ENCODE results near the gene TNFRSF19. TPM values are rescaled to one million over a fixed set of nuclear protein-coding genes. Genes with fewer than 3 reads are reported as not detected.

TNFRSF19 gene
- total and polyA plus RNA-seq, 2 of the 13 experiments (the other 11 are each of a cell fraction or from before 2014, with no cell fraction given) = 75.3 to 77.7 TPM

DNA sequence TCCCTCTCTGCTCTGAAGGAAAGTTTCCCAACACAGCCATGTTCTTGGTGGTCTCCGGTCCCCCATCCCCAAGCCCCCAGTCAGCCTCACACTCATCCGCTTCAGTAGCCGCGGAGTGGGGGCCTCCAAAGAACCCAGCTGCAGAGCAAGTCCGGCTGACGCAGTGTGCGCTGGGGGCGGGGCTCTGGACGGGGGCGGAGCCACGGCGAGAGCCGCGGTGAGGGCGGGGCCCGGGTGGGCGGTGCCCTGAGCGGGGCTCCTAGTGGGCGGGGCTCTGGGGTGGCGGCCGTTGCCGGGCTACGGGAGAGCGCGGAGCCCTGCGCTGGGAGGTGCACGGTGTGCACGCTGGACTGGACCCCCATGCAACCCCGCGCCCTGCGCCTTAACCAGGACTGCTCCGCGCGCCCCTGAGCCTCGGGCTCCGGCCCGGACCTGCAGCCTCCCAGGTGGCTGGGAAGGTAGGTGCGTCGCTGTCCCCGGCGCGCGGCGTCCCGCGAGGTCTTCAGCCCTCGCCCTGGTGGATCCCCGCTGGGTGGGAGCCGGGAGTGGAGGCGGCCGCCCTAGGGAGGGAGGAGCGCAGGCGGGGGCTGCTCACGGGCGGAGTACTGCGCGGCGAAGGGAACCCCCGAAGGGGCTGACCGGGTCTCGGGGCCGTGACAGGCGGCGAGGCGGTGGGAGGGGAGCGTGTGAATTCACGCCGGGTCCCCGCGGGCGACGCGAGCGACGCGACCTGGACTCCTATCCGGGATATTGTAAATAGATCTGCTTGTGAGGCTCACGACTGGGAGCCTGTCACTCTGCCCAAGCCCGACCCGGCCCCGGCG, 9.1 kb downstream of the TNFRSF19 start (continued):
- TF ChIP-seq, protein P1, sequence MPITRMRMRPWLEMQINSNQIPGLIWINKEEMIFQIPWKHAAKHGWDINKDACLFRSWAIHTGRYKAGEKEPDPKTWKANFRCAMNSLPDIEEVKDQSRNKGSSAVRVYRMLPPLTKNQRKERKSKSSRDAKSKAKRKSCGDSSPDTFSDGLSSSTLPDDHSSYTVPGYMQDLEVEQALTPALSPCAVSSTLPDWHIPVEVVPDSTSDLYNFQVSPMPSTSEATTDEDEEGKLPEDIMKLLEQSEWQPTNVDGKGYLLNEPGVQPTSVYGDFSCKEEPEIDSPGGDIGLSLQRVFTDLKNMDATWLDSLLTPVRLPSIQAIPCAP (CRISPR knock-in tag; IDR thresholded peaks at IDR 0.05; ENCODE audit: low read depth) = no peak
- TF ChIP-seq, protein P2, sequence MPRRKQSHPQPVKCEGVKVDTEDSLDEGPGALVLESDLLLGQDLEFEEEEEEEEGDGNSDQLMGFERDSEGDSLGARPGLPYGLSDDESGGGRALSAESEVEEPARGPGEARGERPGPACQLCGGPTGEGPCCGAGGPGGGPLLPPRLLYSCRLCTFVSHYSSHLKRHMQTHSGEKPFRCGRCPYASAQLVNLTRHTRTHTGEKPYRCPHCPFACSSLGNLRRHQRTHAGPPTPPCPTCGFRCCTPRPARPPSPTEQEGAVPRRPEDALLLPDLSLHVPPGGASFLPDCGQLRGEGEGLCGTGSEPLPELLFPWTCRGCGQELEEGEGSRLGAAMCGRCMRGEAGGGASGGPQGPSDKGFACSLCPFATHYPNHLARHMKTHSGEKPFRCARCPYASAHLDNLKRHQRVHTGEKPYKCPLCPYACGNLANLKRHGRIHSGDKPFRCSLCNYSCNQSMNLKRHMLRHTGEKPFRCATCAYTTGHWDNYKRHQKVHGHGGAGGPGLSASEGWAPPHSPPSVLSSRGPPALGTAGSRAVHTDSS (CRISPR knock-in tag; conservative IDR thresholded peaks at IDR 0.05) = no peak
- no peak; the same call in 1 of the 2 replicates for TF ChIP-seq RAD21 (CRISPR knock-in tag; IDR thresholded peaks at IDR 0.05)
- no peak for TF ChIP-seq ZNF567 (CRISPR knock-in tag; IDR thresholded peaks at IDR 0.05; ENCODE audit: borderline replicate concordance)
- TF ChIP-seq ARID2 (CRISPR knock-in tag; IDR thresholded peaks at IDR 0.05; ENCODE audit: borderline replicate concordance) = peak; percentile 65; the same call in 1 of the 2 replicates
- TF ChIP-seq, protein P3, sequence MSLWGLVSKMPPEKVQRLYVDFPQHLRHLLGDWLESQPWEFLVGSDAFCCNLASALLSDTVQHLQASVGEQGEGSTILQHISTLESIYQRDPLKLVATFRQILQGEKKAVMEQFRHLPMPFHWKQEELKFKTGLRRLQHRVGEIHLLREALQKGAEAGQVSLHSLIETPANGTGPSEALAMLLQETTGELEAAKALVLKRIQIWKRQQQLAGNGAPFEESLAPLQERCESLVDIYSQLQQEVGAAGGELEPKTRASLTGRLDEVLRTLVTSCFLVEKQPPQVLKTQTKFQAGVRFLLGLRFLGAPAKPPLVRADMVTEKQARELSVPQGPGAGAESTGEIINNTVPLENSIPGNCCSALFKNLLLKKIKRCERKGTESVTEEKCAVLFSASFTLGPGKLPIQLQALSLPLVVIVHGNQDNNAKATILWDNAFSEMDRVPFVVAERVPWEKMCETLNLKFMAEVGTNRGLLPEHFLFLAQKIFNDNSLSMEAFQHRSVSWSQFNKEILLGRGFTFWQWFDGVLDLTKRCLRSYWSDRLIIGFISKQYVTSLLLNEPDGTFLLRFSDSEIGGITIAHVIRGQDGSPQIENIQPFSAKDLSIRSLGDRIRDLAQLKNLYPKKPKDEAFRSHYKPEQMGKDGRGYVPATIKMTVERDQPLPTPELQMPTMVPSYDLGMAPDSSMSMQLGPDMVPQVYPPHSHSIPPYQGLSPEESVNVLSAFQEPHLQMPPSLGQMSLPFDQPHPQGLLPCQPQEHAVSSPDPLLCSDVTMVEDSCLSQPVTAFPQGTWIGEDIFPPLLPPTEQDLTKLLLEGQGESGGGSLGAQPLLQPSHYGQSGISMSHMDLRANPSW (CRISPR knock-in tag; IDR thresholded peaks at IDR 0.05; ENCODE audit: borderline replicate concordance) = no peak
- TF ChIP-seq, protein P4, sequence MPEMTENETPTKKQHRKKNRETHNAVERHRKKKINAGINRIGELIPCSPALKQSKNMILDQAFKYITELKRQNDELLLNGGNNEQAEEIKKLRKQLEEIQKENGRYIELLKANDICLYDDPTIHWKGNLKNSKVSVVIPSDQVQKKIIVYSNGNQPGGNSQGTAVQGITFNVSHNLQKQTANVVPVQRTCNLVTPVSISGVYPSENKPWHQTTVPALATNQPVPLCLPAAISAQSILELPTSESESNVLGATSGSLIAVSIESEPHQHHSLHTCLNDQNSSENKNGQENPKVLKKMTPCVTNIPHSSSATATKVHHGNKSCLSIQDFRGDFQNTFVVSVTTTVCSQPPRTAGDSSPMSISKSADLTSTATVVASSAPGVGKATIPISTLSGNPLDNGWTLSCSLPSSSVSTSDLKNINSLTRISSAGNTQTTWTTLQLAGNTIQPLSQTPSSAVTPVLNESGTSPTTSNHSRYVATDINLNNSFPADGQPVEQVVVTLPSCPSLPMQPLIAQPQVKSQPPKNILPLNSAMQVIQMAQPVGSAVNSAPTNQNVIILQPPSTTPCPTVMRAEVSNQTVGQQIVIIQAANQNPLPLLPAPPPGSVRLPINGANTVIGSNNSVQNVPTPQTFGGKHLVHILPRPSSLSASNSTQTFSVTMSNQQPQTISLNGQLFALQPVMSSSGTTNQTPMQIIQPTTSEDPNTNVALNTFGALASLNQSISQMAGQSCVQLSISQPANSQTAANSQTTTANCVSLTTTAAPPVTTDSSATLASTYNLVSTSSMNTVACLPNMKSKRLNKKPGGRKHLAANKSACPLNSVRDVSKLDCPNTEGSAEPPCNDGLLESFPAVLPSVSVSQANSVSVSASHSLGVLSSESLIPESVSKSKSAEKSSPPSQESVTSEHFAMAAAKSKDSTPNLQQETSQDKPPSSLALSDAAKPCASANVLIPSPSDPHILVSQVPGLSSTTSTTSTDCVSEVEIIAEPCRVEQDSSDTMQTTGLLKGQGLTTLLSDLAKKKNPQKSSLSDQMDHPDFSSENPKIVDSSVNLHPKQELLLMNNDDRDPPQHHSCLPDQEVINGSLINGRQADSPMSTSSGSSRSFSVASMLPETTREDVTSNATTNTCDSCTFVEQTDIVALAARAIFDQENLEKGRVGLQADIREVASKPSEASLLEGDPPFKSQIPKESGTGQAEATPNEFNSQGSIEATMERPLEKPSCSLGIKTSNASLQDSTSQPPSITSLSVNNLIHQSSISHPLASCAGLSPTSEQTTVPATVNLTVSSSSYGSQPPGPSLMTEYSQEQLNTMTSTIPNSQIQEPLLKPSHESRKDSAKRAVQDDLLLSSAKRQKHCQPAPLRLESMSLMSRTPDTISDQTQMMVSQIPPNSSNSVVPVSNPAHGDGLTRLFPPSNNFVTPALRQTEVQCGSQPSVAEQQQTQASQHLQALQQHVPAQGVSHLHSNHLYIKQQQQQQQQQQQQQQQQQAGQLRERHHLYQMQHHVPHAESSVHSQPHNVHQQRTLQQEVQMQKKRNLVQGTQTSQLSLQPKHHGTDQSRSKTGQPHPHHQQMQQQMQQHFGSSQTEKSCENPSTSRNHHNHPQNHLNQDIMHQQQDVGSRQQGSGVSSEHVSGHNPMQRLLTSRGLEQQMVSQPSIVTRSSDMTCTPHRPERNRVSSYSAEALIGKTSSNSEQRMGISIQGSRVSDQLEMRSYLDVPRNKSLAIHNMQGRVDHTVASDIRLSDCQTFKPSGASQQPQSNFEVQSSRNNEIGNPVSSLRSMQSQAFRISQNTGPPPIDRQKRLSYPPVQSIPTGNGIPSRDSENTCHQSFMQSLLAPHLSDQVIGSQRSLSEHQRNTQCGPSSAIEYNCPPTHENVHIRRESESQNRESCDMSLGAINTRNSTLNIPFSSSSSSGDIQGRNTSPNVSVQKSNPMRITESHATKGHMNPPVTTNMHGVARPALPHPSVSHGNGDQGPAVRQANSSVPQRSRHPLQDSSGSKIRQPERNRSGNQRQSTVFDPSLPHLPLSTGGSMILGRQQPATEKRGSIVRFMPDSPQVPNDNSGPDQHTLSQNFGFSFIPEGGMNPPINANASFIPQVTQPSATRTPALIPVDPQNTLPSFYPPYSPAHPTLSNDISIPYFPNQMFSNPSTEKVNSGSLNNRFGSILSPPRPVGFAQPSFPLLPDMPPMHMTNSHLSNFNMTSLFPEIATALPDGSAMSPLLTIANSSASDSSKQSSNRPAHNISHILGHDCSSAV (CRISPR knock-in tag; IDR thresholded peaks at IDR 0.05; ENCODE audit: borderline replicate concordance) = no peak
- TF ChIP-seq, protein P5, sequence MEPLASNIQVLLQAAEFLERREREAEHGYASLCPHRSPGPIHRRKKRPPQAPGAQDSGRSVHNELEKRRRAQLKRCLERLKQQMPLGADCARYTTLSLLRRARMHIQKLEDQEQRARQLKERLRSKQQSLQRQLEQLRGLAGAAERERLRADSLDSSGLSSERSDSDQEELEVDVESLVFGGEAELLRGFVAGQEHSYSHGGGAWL (CRISPR knock-in tag; IDR thresholded peaks at IDR 0.05) = peak; percentile 54
- TF ChIP-seq, protein P6, sequence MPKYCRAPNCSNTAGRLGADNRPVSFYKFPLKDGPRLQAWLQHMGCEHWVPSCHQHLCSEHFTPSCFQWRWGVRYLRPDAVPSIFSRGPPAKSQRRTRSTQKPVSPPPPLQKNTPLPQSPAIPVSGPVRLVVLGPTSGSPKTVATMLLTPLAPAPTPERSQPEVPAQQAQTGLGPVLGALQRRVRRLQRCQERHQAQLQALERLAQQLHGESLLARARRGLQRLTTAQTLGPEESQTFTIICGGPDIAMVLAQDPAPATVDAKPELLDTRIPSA (CRISPR knock-in tag; IDR thresholded peaks at IDR 0.05; ENCODE audit: borderline replicate concordance) = 0 out of 2 replicates have a peak, but pooled peaks have one; percentile 57
- no peak for TF ChIP-seq SIX1 (CRISPR knock-in tag; IDR thresholded peaks at IDR 0.05; ENCODE audit: borderline replicate concordance)
